SK-N-MC (cell line): ENCODE measurements around the gene TNMD.

Experiments used
- EZH2 ChIP-seq: fragments of 200-600 bp; sonication (generic); IDR thresholded peaks from one replicate; pipeline ENCODE4 v1.6.1; 2017; ENCODE audit warnings: antibody characterized with exemption
- FOXP2 ChIP-seq: optimal IDR thresholded peaks from 2 replicates; pipeline ENCODE3; 2011; ENCODE audit warnings: mild to moderate bottlenecking, moderate library complexity; ENCODE audit not compliant: insufficient read depth; ENCODE audit errors: extremely low read length, control extremely low read depth
- POLR2AphosphoS5 ChIP-seq: IDR thresholded peaks from 2 replicates; pipeline ENCODE4 v1.6.1; 2012; ENCODE audit warnings: mild to moderate bottlenecking, low read depth, low read length, borderline replicate concordance

DNA sequence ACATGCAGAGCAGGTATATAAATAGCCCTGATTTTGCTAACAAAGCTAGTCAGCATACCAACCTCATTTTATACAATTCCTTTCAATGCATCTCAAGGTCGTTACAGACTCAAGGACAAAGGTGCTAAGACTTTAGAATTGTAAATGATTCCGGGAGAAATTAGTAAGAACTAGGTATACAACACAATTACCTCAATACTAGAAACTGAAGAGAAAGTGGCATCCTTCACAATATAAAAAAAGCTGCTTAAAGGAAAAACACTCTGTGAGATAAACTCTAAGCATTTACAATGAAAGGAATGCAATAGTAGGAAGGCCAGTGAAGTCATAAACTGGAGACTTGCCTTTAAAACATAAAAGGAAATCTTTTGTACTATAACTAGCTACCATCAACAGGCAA, 11.9 kb downstream of the TNMD start:
- no peak for TF ChIP-seq POLR2AphosphoS5
- TF ChIP-seq EZH2, result no peak
- TF ChIP-seq FOXP2, result no peak
